Colonic mucosa (tissue), 4 donors: ENCODE measurements around the gene FMNL1. TPM values are rescaled to one million over a fixed set of nuclear protein-coding genes. Genes with fewer than 3 reads are reported as not detected.

ENCODE experiments used
- DNase-seq: peaks from one replicate; pipeline ENCODE4 v3.0.0-alpha.2; 2020
- H3K27ac ChIP-seq: fragments of 200-600 bp; one replicate; pipeline ENCODE4 v1.8.0; 2021
- H3K27me3 ChIP-seq: fragments of 200-600 bp; one replicate; pipeline ENCODE4 v1.8.0; 2021
- H3K36me3 ChIP-seq: fragments of 200-600 bp; one replicate; pipeline ENCODE4 v1.8.0; 2021
- H3K4me1 ChIP-seq: fragments of 200-600 bp; one replicate; pipeline ENCODE4 v1.8.0; 2021; ENCODE audit warnings: mild to moderate bottlenecking
- H3K4me3 ChIP-seq: fragments of 200-600 bp; one replicate; pipeline ENCODE4 v1.8.0; 2021
- H3K9ac ChIP-seq, 2 donors: one replicate each; pipeline ENCODE4 v1.7.0; 2013; ENCODE audit warnings: control low read depth in 2 of 2, low read depth in 2 of 2, low read length in 2 of 2
- H3K9me3 ChIP-seq: fragments of 200-600 bp; one replicate; pipeline ENCODE4 v1.8.0; 2021
- intact Hi-C: fragments of 100-400 bp; cut with DNase I; formaldehyde crosslinking; loops from one replicate; pipeline ENCODE4 v1.14.1; 2022
- total RNA-seq, 2 donors: library from RNA; stranded (reverse); fragmentation: NEBNext Ultra II Directional in 1 of 2; extraction: Animal tissue kit (Norgen Biotek cat#: 25700) in 1 of 2; gene quantifications; one replicate each; pipeline ENCODE4 v1.2.1, GENCODE V29; 2021
- TF ChIP-seq, protein P1 (sequence below): fragments of 200-600 bp; IDR thresholded peaks from one replicate; pipeline ENCODE4 v1.8.0; 2022; ENCODE audit warnings: antibody characterized with exemption, mild to moderate bottlenecking
- donor health status: healthy.
- donor health status: DM: no; HTN: no; CAD: no.
- donor health status: DM: no; HTN: no; CAD: no.

Gene FMNL1
- total RNA-seq, 2 donors from 2014 or later, result 6.8 to 8.4 TPM

DNA sequence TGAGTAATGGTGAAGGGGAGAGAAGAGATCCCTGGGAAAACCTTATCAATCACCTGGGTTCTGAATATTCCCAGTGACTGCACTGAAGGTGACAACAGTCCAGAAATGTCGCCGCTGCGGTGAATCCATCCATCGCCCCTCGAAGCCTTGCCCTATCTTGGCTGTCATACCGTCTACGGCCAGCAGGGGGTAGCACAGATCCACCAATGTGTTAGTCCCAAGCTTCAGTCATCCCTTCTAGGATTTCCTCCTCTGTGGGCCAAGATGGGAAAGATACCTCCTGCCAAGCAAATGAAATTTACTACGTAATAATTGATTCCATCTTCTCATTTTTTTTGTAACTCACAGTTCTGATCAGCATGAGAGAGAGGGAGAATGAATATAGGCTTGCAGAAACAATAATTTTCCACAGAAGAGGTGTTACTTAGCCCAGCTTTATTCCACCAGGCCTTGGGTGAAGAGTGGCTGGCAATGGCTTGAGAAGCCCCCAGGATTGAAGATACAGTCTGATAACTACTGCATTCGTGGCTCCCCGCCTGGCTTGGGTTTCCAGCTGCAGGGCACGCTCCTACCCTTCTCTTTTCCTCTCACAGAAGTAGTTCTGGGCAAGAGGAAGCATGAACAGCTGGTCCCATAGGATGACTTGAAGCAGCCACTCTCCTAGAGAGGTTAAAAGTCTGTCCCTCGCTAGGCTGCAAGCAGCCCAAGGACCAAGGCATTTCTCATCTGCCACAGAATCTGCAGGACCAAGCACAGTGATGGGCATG, 2.6 kb upstream of the FMNL1 start:
- Histone ChIP-seq H3K4me3 (no peak overlapping the region), H3K9me3 (no peaks in the 10 kb centered on the region), H3K4me1 (no peaks in the 10 kb centered on the region), H3K27ac (no peak overlapping the region), H3K36me3 (no peaks in the 10 kb centered on the region), H3K9ac (no peak overlapping the region), H3K27me3 (peaks cover 18% of the 10 kb centered on the region)
- TF ChIP-seq, protein P1, sequence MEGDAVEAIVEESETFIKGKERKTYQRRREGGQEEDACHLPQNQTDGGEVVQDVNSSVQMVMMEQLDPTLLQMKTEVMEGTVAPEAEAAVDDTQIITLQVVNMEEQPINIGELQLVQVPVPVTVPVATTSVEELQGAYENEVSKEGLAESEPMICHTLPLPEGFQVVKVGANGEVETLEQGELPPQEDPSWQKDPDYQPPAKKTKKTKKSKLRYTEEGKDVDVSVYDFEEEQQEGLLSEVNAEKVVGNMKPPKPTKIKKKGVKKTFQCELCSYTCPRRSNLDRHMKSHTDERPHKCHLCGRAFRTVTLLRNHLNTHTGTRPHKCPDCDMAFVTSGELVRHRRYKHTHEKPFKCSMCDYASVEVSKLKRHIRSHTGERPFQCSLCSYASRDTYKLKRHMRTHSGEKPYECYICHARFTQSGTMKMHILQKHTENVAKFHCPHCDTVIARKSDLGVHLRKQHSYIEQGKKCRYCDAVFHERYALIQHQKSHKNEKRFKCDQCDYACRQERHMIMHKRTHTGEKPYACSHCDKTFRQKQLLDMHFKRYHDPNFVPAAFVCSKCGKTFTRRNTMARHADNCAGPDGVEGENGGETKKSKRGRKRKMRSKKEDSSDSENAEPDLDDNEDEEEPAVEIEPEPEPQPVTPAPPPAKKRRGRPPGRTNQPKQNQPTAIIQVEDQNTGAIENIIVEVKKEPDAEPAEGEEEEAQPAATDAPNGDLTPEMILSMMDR, result peak; percentile 91
- intact Hi-C loops, result no loop called here
- peak; percentile 94 for DNase-seq

DNA sequence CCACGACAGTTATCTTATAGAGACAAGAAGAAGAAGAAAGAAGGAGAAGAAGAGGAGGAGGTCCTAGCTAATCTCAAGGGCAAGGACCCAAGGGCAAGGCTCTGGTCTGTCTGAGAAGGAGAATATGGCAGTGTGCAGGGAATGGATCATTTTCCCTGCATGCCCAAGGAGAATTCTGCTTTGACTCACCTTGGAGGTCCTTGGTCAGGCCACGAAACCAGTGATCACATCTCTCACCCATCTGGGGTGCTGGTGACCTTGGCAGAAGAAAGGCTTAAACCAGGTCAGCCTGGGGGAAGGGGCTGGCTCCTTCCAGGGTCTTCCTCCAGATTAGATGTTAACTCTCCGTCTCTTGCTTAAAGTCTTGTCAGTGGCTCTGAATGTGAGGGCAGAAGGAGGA, 1.6 kb upstream of the FMNL1 start:
- H3K9me3 ChIP-seq, result no peaks in the 10 kb centered on the region
- TF ChIP-seq, protein P1, result no peak
- no peaks in the 10 kb centered on the region for H3K4me1 ChIP-seq

DNA sequence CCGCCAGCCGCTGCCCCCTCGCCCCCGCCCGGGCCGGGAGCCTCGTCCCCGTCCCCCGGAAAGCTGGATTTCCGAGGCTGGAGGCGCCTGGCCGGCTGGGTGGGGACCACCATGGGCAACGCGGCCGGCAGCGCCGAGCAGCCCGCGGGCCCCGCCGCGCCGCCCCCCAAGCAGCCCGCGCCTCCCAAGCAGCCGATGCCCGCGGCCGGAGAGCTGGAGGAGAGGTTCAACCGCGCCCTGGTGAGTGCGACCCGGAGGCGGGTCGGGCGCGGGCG, 266 bp downstream of the FMNL1 start:
- intact Hi-C loops, result no loop called here
- H3K4me1 ChIP-seq, result no peaks in the 10 kb centered on the region
- H3K36me3 ChIP-seq, result no peaks in the 10 kb centered on the region
- no peaks in the 10 kb centered on the region for H3K9me3 ChIP-seq
- H3K27me3 ChIP-seq, result peaks cover 18% of the 10 kb centered on the region
- peak overlapping the region in 1 of 2 donors; percentile 76 for H3K9ac ChIP-seq
- no peak for DNase-seq
- TF ChIP-seq, protein P1, result no peak
- H3K4me3 ChIP-seq, result peak overlapping the region; percentile 42
- peak overlapping the region; percentile 84 for H3K27ac ChIP-seq

More for the DNA sequence above, 1.6 kb upstream of the FMNL1 start:
- intact Hi-C loops, result loop anchor here (2.0 kb wide), 1 partner anchor 165 kb away; no protein-coding TSS in a partner anchor
- Histone ChIP-seq H3K9ac (no peak overlapping the region), H3K27ac (no peak overlapping the region), H3K4me3 (no peak overlapping the region), H3K36me3 (no peaks in the 10 kb centered on the region), H3K27me3 (peaks cover 18% of the 10 kb centered on the region)
- DNase-seq, result no peak

DNA sequence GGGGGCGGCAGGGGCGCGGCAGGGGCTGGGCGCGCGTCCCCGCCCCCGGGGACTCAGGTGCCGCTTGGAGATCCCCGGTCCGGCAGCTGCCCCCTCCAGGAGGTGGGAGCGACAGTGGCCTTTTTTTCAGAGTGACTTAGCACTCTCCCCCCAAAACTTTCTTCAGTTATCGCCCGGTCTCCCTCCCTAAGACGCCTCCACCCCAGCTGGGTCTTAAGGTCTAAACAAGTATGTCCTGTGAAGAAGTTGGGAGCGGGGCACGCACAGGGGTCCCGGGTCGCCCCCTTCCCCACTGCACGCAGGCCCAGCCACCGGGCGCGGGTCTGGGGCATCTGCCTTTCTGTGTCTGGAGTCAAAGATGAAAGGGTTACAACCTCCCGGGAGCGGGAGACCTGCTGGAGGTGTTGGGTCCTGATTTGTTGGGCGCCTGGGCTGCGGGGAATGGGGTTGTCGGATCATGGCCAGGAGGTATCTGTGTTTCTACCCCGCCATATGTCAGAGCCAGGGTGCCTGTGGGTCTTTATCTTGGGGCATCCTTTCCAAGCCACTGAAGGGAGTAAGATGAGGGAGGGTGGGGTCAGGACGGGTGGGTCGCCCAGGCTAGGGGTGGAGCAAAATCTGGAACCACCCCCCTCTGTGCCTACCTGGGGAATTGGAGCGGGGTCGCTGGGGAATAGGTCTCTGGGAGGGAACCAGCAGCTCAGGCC, 757 bp downstream of the FMNL1 start:
- TF ChIP-seq, protein P1, result no peak
- intact Hi-C loops, result no loop called here
- peak overlapping the region; percentile 42 for H3K4me3 ChIP-seq
- no peaks in the 10 kb centered on the region for H3K9me3 ChIP-seq
- no peaks in the 10 kb centered on the region for H3K36me3 ChIP-seq
- peak overlapping the region; percentile 84 for H3K27ac ChIP-seq
- no peaks in the 10 kb centered on the region for H3K4me1 ChIP-seq
- peak overlapping the region; percentile 76 for H3K9ac ChIP-seq
- DNase-seq, result peak; percentile 24
- peaks cover 18% of the 10 kb centered on the region for H3K27me3 ChIP-seq

DNA sequence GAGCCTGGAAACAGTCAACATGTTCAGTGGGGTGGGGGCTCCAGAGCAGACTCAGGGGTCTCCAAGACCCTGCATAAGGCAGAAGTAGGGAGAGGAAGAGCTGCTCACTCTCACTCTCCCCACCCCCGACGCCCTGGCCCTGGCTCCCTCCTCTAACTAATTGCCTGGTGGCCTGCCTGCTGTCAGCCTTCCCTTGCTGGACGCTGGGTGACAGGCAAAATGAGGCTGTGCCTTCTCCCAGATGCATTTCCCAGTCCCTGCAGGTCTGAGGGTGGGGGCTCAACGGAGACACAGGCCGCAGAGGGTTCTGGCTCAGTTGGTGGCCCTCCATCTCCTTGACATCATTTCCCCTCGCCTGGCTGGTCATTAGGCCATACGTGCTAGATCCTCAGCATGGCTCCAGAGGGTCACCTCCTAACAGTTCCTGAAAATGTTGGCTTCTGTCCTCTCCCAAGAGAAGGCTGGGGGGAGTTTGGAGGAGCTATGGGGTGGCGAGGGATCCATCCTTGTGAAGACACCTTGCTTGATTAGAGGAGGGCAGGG, 1.4 kb downstream of the FMNL1 start:
- Histone ChIP-seq H3K27ac (peak overlapping the region; percentile 84), H3K27me3 (peaks cover 18% of the 10 kb centered on the region), H3K4me1 (peaks cover 3% of the 10 kb centered on the region), H3K9ac (peak overlapping the region; percentile 76), H3K36me3 (no peaks in the 10 kb centered on the region), H3K9me3 (no peaks in the 10 kb centered on the region), H3K4me3 (peak overlapping the region; percentile 42)
- DNase-seq, result peak; percentile 41
- intact Hi-C loops, result no loop called here
- TF ChIP-seq, protein P1, result no peak
